Vagina (tissue), 2 donors: Measurements from ENCODE around the gene UNC80. TPM values are rescaled to one million over a fixed set of nuclear protein-coding genes. Genes with fewer than 3 reads are reported as not detected.

Experiments
- DNase-seq, 2 donors: peaks; one replicate each; pipeline ENCODE4 v3.0.0-alpha.2; 2017; ENCODE audit errors: extremely low spot score in 2 of 2
- H3K27ac ChIP-seq: fragments of 200-600 bp; sonication (generic); one replicate; pipeline ENCODE4 v1.5.1; 2019
- H3K27me3 ChIP-seq: fragments of 200-600 bp; sonication (generic); one replicate; pipeline ENCODE4 v1.5.1; 2019
- H3K36me3 ChIP-seq, 2 donors: fragments of 200-600 bp; sonication (generic); one replicate each; pipeline ENCODE4 v1.5.1; 2017 to 2019
- H3K4me1 ChIP-seq: fragments of 200-600 bp; sonication (generic); one replicate; pipeline ENCODE4 v1.5.1; 2019
- H3K4me3 ChIP-seq, 2 donors: fragments of 200-600 bp; sonication (generic); 1 replicate in 1 of 2; 2 replicates in 1 of 2; pipeline ENCODE4 v1.5.1; 2016 to 2019
- H3K9me3 ChIP-seq: fragments of 200-600 bp; sonication (generic); one replicate; pipeline ENCODE4 v1.5.1; 2019
- CTCF ChIP-seq, 3 experiments: fragments of 450-650 bp in 2 of 3; fragments of 200-600 bp in 1 of 3; sonication (generic) in 1 of 3; IDR thresholded peaks; one replicate each; pipeline ENCODE4 v1.5.1; 2017 to 2019; ENCODE audit warnings: antibody characterized with exemption in 3 of 3, mild to moderate bottlenecking in 2 of 3, moderate library complexity in 2 of 3
- POLR2A ChIP-seq, 2 donors: fragments of 450-650 bp; IDR thresholded peaks; one replicate each; pipeline ENCODE4 v1.6.1; 2017; ENCODE audit warnings: antibody characterized with exemption in 2 of 2, mild to moderate bottlenecking in 2 of 2, moderate library complexity in 2 of 2
- POLR2AphosphoS5 ChIP-seq, 2 donors: sonication (generic); formaldehyde crosslinking; IDR thresholded peaks; one replicate each; pipeline ENCODE4 v1.9.0; 2017; ENCODE audit warnings: antibody characterized with exemption in 2 of 2, mild to moderate bottlenecking in 2 of 2, low read depth in 1 of 2; ENCODE audit not compliant: insufficient read depth in 1 of 2
- intact Hi-C: fragments of 100-400 bp; cut with DNase I; formaldehyde crosslinking; loops from one replicate; pipeline ENCODE4 v1.15.1; 2023
- total RNA-seq: library from RNA; depleted of rRNA; stranded (reverse); fragments of >200 nt; gene quantifications from one replicate; pipeline ENCODE4 v1.2.3, GENCODE V29; 2016

Gene UNC80, protein sequence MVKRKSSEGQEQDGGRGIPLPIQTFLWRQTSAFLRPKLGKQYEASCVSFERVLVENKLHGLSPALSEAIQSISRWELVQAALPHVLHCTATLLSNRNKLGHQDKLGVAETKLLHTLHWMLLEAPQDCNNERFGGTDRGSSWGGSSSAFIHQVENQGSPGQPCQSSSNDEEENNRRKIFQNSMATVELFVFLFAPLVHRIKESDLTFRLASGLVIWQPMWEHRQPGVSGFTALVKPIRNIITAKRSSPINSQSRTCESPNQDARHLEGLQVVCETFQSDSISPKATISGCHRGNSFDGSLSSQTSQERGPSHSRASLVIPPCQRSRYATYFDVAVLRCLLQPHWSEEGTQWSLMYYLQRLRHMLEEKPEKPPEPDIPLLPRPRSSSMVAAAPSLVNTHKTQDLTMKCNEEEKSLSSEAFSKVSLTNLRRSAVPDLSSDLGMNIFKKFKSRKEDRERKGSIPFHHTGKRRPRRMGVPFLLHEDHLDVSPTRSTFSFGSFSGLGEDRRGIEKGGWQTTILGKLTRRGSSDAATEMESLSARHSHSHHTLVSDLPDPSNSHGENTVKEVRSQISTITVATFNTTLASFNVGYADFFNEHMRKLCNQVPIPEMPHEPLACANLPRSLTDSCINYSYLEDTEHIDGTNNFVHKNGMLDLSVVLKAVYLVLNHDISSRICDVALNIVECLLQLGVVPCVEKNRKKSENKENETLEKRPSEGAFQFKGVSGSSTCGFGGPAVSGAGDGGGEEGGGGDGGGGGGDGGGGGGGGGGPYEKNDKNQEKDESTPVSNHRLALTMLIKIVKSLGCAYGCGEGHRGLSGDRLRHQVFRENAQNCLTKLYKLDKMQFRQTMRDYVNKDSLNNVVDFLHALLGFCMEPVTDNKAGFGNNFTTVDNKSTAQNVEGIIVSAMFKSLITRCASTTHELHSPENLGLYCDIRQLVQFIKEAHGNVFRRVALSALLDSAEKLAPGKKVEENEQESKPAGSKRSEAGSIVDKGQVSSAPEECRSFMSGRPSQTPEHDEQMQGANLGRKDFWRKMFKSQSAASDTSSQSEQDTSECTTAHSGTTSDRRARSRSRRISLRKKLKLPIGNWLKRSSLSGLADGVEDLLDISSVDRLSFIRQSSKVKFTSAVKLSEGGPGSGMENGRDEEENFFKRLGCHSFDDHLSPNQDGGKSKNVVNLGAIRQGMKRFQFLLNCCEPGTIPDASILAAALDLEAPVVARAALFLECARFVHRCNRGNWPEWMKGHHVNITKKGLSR (N-terminal part only)
- total RNA-seq, result 0.25 TPM

GRCh38 chr2:209771474-209772289 lies at the start of gene UNC80:
Gene UNC80, plus strand, starts transcription at chr2:209771832. Its CDS starts 241 bp downstream, at chr2:209772073.
- no peaks in the 10 kb centered on the region for H3K9me3 ChIP-seq
- intact Hi-C loops, result no loop called here
- H3K27me3 ChIP-seq, result no peaks in the 10 kb centered on the region
- TF ChIP-seq POLR2AphosphoS5 (IDR thresholded peaks at IDR 0.05; ENCODE audit: insufficient read depth in 1 of 2, low read depth in 1 of 2) (no peak), CTCF (IDR thresholded peaks at IDR 0.05) (no peak), POLR2A (IDR thresholded peaks at IDR 0.05) (no peak)
- no peak for DNase-seq
- no peak within 1 kb of the TSS for H3K4me3 ChIP-seq
- no peaks in the 10 kb centered on the region for H3K36me3 ChIP-seq
- H3K4me1 ChIP-seq, result no peaks in the 10 kb centered on the region
- H3K27ac ChIP-seq, result no peak within 1 kb of the TSS

DNA sequence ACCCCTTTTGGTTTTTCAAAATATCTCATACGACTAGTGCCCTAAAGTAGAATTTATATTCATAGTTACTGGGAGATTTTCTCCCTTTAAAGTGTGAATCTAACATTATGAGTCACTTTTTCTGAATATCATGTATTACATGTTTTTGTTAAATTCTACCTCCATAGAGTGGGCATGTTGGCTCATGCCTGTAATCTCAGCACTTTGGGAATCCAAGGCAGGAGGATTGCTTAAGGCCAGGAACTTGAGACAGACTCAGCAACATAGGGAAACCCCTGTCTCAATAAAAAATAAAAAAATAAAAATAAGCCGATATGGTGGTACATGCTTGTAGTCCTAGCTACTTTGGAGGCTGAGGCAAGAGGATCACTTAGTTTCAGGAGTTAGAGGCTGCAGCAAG lies 45.3 kb upstream of the UNC80 start:
- Histone ChIP-seq H3K27ac (no peak overlapping the region), H3K27me3 (no peaks in the 10 kb centered on the region), H3K9me3 (no peaks in the 10 kb centered on the region), H3K4me1 (no peaks in the 10 kb centered on the region), H3K4me3 (no peak overlapping the region), H3K36me3 (no peaks in the 10 kb centered on the region)
- TF ChIP-seq POLR2A (IDR thresholded peaks at IDR 0.05) (no peak), CTCF (IDR thresholded peaks at IDR 0.05) (no peak), POLR2AphosphoS5 (IDR thresholded peaks at IDR 0.05; ENCODE audit: insufficient read depth in 1 of 2, low read depth in 1 of 2) (no peak)
- intact Hi-C loops, result no loop called here
- no peak for DNase-seq

DNA sequence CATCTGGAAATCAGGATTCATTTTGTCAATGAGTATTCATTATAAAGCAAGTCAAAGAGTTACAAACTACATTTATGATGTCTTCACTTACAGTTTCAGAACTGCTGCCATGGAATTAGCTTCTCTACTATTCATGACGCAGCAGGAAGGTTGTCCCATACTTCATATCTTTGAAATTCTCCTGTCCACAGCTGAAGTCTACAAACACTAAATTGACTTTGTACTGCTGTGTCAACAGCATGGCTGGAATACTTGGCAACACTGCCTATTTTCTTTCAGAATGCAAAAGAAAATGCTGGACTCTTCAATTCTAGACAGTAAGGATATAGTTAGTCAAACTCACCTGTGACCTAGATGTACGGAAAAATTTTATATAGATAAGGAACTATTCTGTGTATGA lies 44.6 kb upstream of the UNC80 start:
- intact Hi-C loops, result no loop called here
- DNase-seq, result no peak
- Histone ChIP-seq H3K27me3 (no peaks in the 10 kb centered on the region), H3K4me1 (no peaks in the 10 kb centered on the region), H3K4me3 (no peak overlapping the region), H3K9me3 (no peaks in the 10 kb centered on the region), H3K27ac (no peak overlapping the region), H3K36me3 (no peaks in the 10 kb centered on the region)
- TF ChIP-seq POLR2A (IDR thresholded peaks at IDR 0.05) (no peak), CTCF (IDR thresholded peaks at IDR 0.05) (no peak), POLR2AphosphoS5 (IDR thresholded peaks at IDR 0.05; ENCODE audit: insufficient read depth in 1 of 2, low read depth in 1 of 2) (no peak)

DNA sequence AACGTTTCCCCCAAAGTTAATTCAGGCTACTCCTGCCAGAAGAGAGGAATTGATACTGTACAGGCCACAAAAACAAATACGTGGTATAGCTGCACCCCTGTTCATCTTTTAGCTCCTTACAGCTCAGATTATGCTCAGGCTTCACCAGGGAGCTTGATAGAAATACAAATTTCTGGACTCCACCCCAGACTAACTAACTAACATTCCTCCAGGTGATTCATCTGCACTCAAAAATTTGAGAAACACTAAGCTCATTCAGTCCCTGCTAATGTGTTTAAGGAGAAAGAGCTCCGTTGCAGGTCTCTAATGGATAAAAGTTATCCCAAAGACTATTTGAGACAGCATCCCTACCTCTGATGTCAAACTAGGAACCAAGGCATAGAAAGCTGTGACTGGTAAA lies 36.8 kb upstream of the UNC80 start:
- Histone ChIP-seq H3K36me3 (no peaks in the 10 kb centered on the region), H3K4me3 (no peak overlapping the region), H3K9me3 (no peaks in the 10 kb centered on the region), H3K4me1 (no peaks in the 10 kb centered on the region), H3K27ac (no peak overlapping the region), H3K27me3 (no peaks in the 10 kb centered on the region)
- TF ChIP-seq POLR2A (IDR thresholded peaks at IDR 0.05) (no peak), CTCF (IDR thresholded peaks at IDR 0.05) (no peak), POLR2AphosphoS5 (IDR thresholded peaks at IDR 0.05; ENCODE audit: insufficient read depth in 1 of 2, low read depth in 1 of 2) (no peak)
- no peak for DNase-seq
- intact Hi-C loops, result no loop called here
